ENCODE data around the gene TFB2M.

The TFB2M gene

DNA sequence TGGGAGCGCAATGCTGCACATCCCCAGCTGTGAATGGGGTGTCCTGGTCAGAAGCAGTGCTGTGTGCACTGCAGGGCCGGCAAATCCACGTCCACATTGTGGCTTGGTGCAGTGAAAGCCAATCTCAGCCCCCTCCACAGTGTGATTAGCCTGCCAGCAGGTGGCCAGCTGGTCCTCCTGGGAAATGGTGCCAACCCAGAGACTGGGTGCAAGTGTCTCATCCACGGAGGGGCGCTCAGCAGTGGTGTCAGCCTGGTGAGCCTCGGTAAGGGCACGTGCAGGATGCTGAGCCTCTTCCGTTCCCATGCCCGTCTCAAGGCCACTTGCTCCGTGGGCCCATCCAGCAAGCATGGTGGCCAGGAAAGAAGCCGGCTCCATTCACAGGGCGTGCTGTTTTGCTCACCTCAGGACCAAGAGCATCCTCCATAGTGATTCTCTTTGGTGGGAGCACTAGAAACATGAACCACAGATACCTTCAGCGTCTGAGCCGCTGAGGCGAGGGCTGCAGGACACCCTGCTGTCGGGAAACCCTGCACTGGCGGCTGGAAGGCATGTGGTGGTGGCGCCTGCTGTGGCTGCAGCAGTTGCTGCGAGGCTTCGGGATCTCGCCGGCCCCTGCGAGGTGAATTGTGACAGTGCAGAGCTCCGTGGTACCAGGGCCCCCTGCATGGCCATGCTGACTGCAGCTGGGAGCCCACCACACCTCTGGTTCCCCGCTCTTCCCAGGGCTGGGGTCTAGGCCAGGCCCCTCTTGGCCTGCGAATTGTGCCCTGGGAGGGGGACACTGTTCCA is 57.0 kb downstream of the TFB2M start:
- no peak overlapping the region for H3K4me3 Mint-ChIP-seq
- no peaks in the 10 kb centered on the region for H3K9me3 Mint-ChIP-seq
- H3K27ac Mint-ChIP-seq = no peak overlapping the region
- H3K27me3 Mint-ChIP-seq (ENCODE audit: low read depth) = no peaks in the 10 kb centered on the region
- peaks cover 15% of the 10 kb centered on the region for H3K4me1 Mint-ChIP-seq (ENCODE audit: low read depth)
- H3K36me3 Mint-ChIP-seq (ENCODE audit: low read depth) = no peaks in the 10 kb centered on the region
- no peak for DNase-seq (ENCODE audit: low spot score)

DNA sequence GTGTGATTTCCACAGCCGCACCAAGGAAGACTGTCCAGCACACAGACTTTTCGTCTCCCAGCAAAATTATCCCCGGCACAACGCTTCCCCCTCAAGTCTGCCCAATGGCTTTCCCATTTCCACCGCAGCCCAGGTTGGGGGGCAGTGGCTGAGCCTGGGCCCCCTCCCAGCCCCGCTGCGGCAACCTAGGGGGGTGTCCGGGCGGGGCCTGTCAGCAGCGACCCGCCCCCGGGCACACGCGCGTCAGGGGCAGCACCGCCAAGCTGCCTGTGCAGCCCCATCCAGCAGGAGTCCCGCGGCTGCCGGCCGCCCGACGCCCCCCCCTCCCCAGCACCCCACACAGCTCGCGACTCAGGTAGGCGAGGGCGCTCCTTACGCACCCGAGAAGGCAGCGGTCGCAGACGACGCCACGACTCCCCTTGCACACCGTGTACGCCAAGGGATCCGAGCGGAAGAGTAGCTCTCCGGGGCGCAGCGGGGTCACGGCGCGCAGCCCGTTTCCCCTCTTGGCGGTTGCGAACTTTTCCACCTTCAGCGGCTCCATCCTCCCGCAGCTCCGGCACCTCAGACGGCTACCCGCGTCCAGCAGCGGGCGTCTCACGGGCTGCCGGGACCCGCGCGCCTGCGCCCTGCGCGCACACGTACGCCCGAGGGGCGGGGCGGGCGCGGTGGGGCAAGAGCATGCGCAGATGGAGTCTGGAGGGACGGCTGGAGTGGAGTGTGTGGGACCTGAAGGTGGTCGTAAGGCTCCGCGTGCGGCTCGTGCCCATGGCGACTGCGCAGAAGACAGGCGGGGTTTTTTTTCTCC is 59.2 kb downstream of the TFB2M start, which contains the start of gene SMYD3:
SMYD3 (minus strand) TSS at position 606 of the 808 bp plus-strand sequence.
- no peaks in the 10 kb centered on the region for H3K36me3 Mint-ChIP-seq (ENCODE audit: low read depth)
- DNase-seq (ENCODE audit: low spot score) = peak; percentile 72
- H3K27me3 Mint-ChIP-seq (ENCODE audit: low read depth) = no peaks in the 10 kb centered on the region
- peaks cover 19% of the 10 kb centered on the region for H3K4me1 Mint-ChIP-seq (ENCODE audit: low read depth)
- H3K9me3 Mint-ChIP-seq = no peaks in the 10 kb centered on the region
- peak within 1 kb of the TSS; percentile 84 for H3K4me3 Mint-ChIP-seq
- peak within 1 kb of the TSS; percentile 87 for H3K27ac Mint-ChIP-seq

GRCh38 chr1:246506367-246506673 is 59.7 kb downstream of the TFB2M start:
- no peaks in the 10 kb centered on the region for H3K9me3 Mint-ChIP-seq
- H3K27me3 Mint-ChIP-seq (ENCODE audit: low read depth) = no peaks in the 10 kb centered on the region
- H3K4me3 Mint-ChIP-seq = peak overlapping the region; percentile 84
- H3K27ac Mint-ChIP-seq = peak overlapping the region; percentile 48
- H3K36me3 Mint-ChIP-seq (ENCODE audit: low read depth) = no peaks in the 10 kb centered on the region
- DNase-seq (ENCODE audit: low spot score) = no peak
- H3K4me1 Mint-ChIP-seq (ENCODE audit: low read depth) = peaks cover 19% of the 10 kb centered on the region

DNA sequence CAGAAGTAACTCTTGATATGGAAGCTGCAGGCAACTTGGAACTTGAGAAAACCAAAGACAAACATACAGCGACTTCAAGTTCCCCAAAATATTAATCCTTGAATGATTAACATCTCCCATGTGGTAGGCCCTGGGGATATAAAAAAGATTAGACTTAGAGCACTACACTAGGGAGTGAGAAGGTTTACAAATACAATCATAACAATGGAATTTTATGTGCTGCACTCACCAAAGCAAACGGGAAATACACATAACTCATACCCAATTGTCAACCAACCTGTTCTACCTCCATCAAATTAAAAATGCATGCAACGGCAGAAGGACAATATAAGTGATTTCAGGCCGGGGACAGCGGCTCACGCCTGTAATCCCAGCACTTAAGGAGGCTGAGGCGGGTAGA is 62.7 kb downstream of the TFB2M start:
- no peaks in the 10 kb centered on the region for H3K27me3 Mint-ChIP-seq (ENCODE audit: low read depth)
- H3K9me3 Mint-ChIP-seq = no peaks in the 10 kb centered on the region
- H3K27ac Mint-ChIP-seq = no peak overlapping the region
- no peak overlapping the region for H3K4me3 Mint-ChIP-seq
- H3K4me1 Mint-ChIP-seq (ENCODE audit: low read depth) = peaks cover 19% of the 10 kb centered on the region
- H3K36me3 Mint-ChIP-seq (ENCODE audit: low read depth) = no peaks in the 10 kb centered on the region
- no peak for DNase-seq (ENCODE audit: low spot score)

DNA sequence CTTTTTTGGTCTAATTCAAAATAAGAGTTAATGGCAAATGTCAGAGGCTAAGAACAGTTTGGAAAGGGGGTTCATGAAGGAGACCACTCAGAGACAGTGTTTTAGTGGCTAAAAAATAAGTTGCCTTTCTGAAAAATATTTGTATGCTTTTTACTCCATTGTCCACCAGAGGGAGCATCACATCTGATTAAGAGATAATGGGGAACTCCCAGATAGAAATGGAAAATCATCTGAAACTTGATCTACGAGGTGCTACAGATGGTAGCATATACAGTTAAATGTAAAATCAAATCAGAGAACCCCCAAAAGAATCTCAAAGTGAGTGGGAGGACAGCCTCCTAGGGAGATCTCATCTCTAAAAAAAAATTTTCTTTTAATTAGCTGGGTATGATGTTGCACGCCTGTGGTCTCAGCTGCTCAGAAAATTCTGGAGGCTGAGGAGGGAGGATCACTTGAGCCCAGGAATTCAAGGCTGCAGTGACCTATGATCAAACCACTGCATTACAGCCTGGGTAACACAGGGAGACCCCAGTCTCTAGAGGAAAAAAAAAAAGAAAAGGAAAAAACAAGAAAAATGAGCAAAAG is 68.6 kb downstream of the TFB2M start:
- Mint-ChIP-seq H3K27me3 (ENCODE audit: low read depth) (no peaks in the 10 kb centered on the region), H3K4me3 (no peak overlapping the region), H3K36me3 (ENCODE audit: low read depth) (no peaks in the 10 kb centered on the region), H3K27ac (no peak overlapping the region), H3K4me1 (ENCODE audit: low read depth) (peaks cover 4% of the 10 kb centered on the region), H3K9me3 (no peaks in the 10 kb centered on the region)
- no peak for DNase-seq (ENCODE audit: low spot score)

GRCh38 chr1:246492611-246493245 is 73.3 kb downstream of the TFB2M start:
- Mint-ChIP-seq H3K27me3 (ENCODE audit: low read depth) (no peaks in the 10 kb centered on the region), H3K36me3 (ENCODE audit: low read depth) (no peaks in the 10 kb centered on the region), H3K27ac (no peak overlapping the region), H3K4me1 (ENCODE audit: low read depth) (peaks cover 4% of the 10 kb centered on the region), H3K4me3 (no peak overlapping the region), H3K9me3 (no peaks in the 10 kb centered on the region)
- peak; percentile 21 for DNase-seq (ENCODE audit: low spot score)

- no peaks in the 10 kb centered on the region for H3K9me3 Mint-ChIP-seq
- H3K36me3 Mint-ChIP-seq (ENCODE audit: low read depth) = no peaks in the 10 kb centered on the region
- DNase-seq (ENCODE audit: low spot score) = no peak
- no peaks in the 10 kb centered on the region for H3K4me1 Mint-ChIP-seq (ENCODE audit: low read depth)
- no peak overlapping the region for H3K4me3 Mint-ChIP-seq
- no peak overlapping the region for H3K27ac Mint-ChIP-seq
- no peaks in the 10 kb centered on the region for H3K27me3 Mint-ChIP-seq (ENCODE audit: low read depth)
These were observed 74.5 kb downstream of the TFB2M start for GRCh38 chr1:246491551-246492053.

Measured in T-helper 2 cell treated with Interferon-gamma antibody and Interleukin-4, amounts not matched to agents 5 μg/mL and 100 μg/mL, for 36 hours (primary cell).